Panc1 (cell line): Measurements from ENCODE around the gene ARHGAP44. TPM values are rescaled to one million over a fixed set of nuclear protein-coding genes. Genes with fewer than 3 reads are reported as not detected.

ENCODE experiments used
- ATAC-seq: fragments of 200-7000 bp; cut with Tn5 transposase; 2 replicates; pipeline ENCODE4 v1.9.1; 2020; ENCODE audit warnings: mild to moderate bottlenecking, moderate library complexity
- BruUV-seq: library from RNA; stranded (reverse); fragments of 400-500 nt; replicated peaks from 2 replicates; lab custom pipeline; 2021; lab: Mats Ljungman, UMichigan
- CTCF ChIA-PET: fragments of 300-600 bp; sonication (Branson Sonifier 250); formaldehyde crosslinking; loops from one replicate; lab custom pipeline; 2022; ENCODE audit warnings: antibody characterized with exemption; lab: Charles Lee
- POLR2A ChIA-PET: fragments of 300-600 bp; sonication (Branson Sonifier 250); formaldehyde crosslinking; loops from one replicate; lab custom pipeline; 2022; ENCODE audit warnings: antibody characterized with exemption; lab: Charles Lee
- DNase-seq: peaks from one replicate; pipeline ENCODE4 v3.0.0-alpha.2; 2010; ENCODE audit warnings: low read depth, low spot score
- H3K27ac ChIP-seq: 2 replicates; pipeline ENCODE4 v1.5.1; 2011; ENCODE audit warnings: mild to moderate bottlenecking, low read length, inconsistent platforms
- H3K27me3 ChIP-seq: fragments of 200-500 bp; sonication (Bioruptor generic); 2 replicates; pipeline ENCODE4 v1.6.0; 2014; ENCODE audit warnings: low read length, inconsistent platforms; ENCODE audit not compliant: control insufficient read depth, insufficient read depth
- H3K36me3 ChIP-seq: fragments of 200-500 bp; sonication (Bioruptor generic); 2 replicates; pipeline ENCODE4 v1.5.1; 2014; ENCODE audit warnings: inconsistent platforms, mild to moderate bottlenecking, low read length, moderate library complexity; ENCODE audit not compliant: control insufficient read depth, insufficient read depth
- H3K4me1 ChIP-seq: 2 replicates; pipeline ENCODE4 v1.5.1; 2011; ENCODE audit warnings: inconsistent platforms, mild to moderate bottlenecking, low read length, moderate library complexity; ENCODE audit not compliant: control insufficient read depth, insufficient read depth
- H3K4me3 ChIP-seq, 2 experiments: 2 replicates each; pipeline ENCODE4 v1.5.1; 2011 to 2012; ENCODE audit warnings: low read depth in 2 of 2, low read length in 2 of 2, mild to moderate bottlenecking in 2 of 2, inconsistent platforms in 1 of 2, moderate library complexity in 1 of 2
- H3K9me3 ChIP-seq: fragments of 200-500 bp; sonication (Bioruptor generic); 2 replicates; pipeline ENCODE4 v1.5.1; 2014; ENCODE audit warnings: low read depth, mild to moderate bottlenecking, inconsistent platforms, low read length, moderate library complexity; ENCODE audit not compliant: control insufficient read depth, insufficient read depth
- POLR2AphosphoS5 ChIP-seq: IDR thresholded peaks from 2 replicates; pipeline ENCODE4 v1.6.1; 2012; ENCODE audit warnings: mild to moderate bottlenecking, low read depth, low read length, moderate library complexity
- REST ChIP-seq, 2 experiments: IDR thresholded peaks; 2 replicates each; pipeline ENCODE4 v1.6.1; 2011 to 2012; ENCODE audit warnings: low read depth in 2 of 2, control low read depth in 1 of 2, low read length in 1 of 2, mild to moderate bottlenecking in 1 of 2, moderate library complexity in 1 of 2; ENCODE audit not compliant: insufficient read depth in 1 of 2
- SIN3A ChIP-seq: IDR thresholded peaks from 2 replicates; pipeline ENCODE4 v1.6.1; 2012; ENCODE audit warnings: low read depth, mild to moderate bottlenecking, low read length, moderate library complexity, borderline replicate concordance; ENCODE audit not compliant: insufficient read depth
- TCF7L2 ChIP-seq: IDR thresholded peaks from 2 replicates; pipeline ENCODE4 v1.6.1; 2011; ENCODE audit warnings: mild to moderate bottlenecking, low read depth, low read length, inconsistent platforms
- in situ Hi-C: cut with HindIII; loops from 2 replicates; pipeline ENCODE4 v1.10.0; 2016; ENCODE audit warnings: low sequenced_read_pairs, low pct_unique_long_range_greater_than_20kb
- intact Hi-C: fragments of 100-400 bp; cut with micrococcal nuclease; formaldehyde crosslinking; loops from one replicate; pipeline ENCODE4 v1.10.0; 2022; ENCODE audit not compliant: unreplicated experiment
- total RNA-seq: library from RNA; stranded (reverse); gene quantifications from one replicate; pipeline ENCODE4 v1.2.1, GENCODE V29; 2021; ENCODE audit not compliant: unreplicated experiment
- TF ChIP-seq, protein P1 (sequence below): fragments of 450-650 bp; IDR thresholded peaks from 2 replicates; pipeline ENCODE4 v1.5.1; 2017; ENCODE audit warnings: mild to moderate bottlenecking

The ARHGAP44 gene
- total RNA-seq, 1 experiment from 2014 or later: 0.80 TPM

- H3K9me3 ChIP-seq: no peaks in the 10 kb centered on the region
- intact Hi-C loops (no loop called here), in situ Hi-C loops (no loop called here)
- H3K27ac ChIP-seq: no peak overlapping the region
- ATAC-seq (no peak), DNase-seq (no peak)
- H3K4me3 ChIP-seq: no peak overlapping the region
- TF ChIP-seq REST (IDR thresholded peaks at IDR 0.05; ENCODE audit: insufficient read depth in 1 of 2, low read depth in 2 of 2, low read length in 1 of 2) (no peak), SIN3A (no peak), TCF7L2 (no peak), POLR2AphosphoS5 (no peak)
- TF ChIP-seq, protein P1, sequence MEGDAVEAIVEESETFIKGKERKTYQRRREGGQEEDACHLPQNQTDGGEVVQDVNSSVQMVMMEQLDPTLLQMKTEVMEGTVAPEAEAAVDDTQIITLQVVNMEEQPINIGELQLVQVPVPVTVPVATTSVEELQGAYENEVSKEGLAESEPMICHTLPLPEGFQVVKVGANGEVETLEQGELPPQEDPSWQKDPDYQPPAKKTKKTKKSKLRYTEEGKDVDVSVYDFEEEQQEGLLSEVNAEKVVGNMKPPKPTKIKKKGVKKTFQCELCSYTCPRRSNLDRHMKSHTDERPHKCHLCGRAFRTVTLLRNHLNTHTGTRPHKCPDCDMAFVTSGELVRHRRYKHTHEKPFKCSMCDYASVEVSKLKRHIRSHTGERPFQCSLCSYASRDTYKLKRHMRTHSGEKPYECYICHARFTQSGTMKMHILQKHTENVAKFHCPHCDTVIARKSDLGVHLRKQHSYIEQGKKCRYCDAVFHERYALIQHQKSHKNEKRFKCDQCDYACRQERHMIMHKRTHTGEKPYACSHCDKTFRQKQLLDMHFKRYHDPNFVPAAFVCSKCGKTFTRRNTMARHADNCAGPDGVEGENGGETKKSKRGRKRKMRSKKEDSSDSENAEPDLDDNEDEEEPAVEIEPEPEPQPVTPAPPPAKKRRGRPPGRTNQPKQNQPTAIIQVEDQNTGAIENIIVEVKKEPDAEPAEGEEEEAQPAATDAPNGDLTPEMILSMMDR: no peak
- ChIA-PET CTCF (no interaction called here), POLR2A (no interaction called here)
- no peaks in the 10 kb centered on the region for H3K27me3 ChIP-seq
- H3K4me1 ChIP-seq: no peaks in the 10 kb centered on the region
- BruUV-seq: no TSS peak
- H3K36me3 ChIP-seq: no peaks in the 10 kb centered on the region
Observed at GRCh38 chr17:12979246-12979645, 189.9 kb downstream of the ARHGAP44 start.

- intact Hi-C loops: no loop called here
- no TSS peak for BruUV-seq
- CTCF ChIA-PET: no interaction called here
- no peaks in the 10 kb centered on the region for H3K4me1 ChIP-seq
- H3K9me3 ChIP-seq: no peaks in the 10 kb centered on the region
- no peaks in the 10 kb centered on the region for H3K27me3 ChIP-seq
- no peaks in the 10 kb centered on the region for H3K36me3 ChIP-seq
- in situ Hi-C loops: no loop called here
- DNase-seq (no peak), ATAC-seq (no peak)
- POLR2A ChIA-PET: no interaction called here
- TF ChIP-seq, protein P1: no peak
- TF ChIP-seq POLR2AphosphoS5 (no peak), SIN3A (no peak), REST (IDR thresholded peaks at IDR 0.05; ENCODE audit: insufficient read depth in 1 of 2, low read depth in 2 of 2, low read length in 1 of 2) (no peak), TCF7L2 (no peak)
- H3K4me3 ChIP-seq: no peak overlapping the region
- no peak overlapping the region for H3K27ac ChIP-seq
Observed at GRCh38 chr17:12979826-12980500, 190.7 kb downstream of the ARHGAP44 start.
